HG03196 (cell line): ENCODE measurements around the gene RAD51B.
"Not testable (repeated sequence)": the region's sequence is repeated elsewhere in the genome, so short reads cannot be mapped to it uniquely, and the experiment has no call there.

Source experiments
- ATAC-seq: cut with Tn5 transposase; IDR thresholded peaks from one replicate; pipeline ENCODE4 v1.9.1; 2021; ENCODE audit not compliant: unreplicated experiment

RAD51B gene

DNA sequence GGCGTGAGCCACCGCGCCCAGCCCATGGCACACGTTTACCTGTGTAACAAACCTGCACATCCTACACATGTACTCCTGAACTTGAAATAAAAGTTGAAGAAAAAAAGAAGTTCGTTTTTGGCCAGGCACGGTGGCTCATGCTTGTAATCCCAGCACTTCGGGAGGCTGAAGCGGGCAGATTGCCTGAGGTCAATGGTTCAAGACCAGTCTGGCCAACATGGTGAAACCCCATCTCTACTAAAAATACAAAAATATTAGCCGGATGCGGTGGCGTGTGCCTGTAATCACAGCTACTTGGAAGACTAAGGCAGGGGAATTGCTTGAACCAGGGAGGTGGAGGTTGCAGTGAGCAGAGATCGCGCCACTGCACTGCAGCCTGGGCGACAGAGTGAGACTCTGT lies 879.2 kb downstream of the RAD51B start:
- ATAC-seq: not testable (repeated sequence)

DNA sequence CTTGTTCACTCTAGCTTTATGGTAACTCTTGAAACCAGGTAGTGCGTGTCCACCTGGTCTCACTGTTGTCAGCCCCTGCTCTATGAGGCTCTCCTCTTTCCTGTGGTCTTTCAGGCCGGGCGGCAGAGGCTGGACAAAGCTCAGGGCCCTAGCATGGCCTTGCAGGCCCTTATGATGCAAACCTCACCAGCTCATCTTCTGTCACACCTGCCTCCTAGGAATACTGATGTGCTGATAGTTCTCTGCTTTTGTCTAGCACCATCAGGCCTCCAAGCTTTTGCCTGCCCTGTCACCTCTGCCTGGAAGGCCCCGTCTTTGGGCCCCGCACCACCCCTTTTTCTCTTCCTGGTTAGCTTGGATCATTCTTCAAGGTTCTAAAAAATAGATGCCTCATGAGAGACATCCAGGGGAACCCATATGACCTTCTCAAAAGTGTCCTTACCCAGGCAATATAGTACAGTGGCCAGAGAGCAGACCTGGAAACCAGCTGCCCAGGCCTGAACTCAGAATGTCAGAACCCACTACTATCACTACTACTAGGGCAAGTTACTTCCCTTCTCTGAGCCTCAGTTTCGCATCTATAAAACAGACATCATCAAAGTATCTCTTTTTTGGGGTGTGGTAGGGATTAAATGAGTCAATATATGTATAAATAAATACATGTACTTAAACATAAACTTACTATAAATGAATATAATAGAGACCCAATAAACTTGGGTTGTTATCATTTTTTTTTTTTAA lies 881.6 kb downstream of the RAD51B start:
- ATAC-seq: no peak

DNA sequence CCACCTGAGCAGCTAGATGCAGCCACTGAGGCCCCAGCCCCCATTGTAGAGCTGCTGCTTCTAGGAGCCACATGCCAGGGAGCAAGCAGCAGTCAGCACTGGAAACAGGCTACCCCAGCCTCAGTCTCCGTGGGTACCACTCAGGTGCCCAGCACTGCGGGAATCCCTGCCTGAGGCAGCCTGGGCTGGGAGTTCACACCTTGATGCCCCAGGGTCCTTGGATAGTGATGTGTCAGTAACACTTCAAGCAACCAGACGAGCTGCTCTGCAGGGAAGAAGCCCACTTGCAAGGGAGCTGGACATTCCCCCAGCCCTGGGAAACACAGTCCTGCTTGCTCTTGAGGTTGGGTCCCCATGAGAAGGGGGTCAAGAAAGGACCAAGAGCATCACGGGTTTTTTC lies 882.6 kb downstream of the RAD51B start:
- ATAC-seq: no peak

DNA sequence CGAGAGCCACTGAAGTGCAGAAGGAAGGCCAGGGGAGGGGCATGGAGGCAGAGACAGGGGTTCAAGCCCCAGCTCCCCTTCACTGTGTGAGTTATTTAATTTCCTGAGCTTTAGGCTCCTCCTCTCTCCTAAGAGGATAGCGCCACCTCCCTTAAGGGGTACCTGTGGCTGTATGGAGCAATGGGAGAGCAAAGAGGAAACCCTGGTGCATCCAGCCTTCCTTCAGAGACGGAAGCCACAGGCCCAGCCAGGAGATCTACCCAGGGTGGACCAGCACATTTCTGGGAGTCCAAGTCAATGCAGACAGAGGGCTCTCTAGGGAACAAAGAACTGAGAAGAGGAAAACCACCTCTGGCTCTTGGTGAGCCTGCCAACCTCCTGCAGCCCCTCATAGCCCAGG lies 883.0 kb downstream of the RAD51B start:
- ATAC-seq: no peak

DNA sequence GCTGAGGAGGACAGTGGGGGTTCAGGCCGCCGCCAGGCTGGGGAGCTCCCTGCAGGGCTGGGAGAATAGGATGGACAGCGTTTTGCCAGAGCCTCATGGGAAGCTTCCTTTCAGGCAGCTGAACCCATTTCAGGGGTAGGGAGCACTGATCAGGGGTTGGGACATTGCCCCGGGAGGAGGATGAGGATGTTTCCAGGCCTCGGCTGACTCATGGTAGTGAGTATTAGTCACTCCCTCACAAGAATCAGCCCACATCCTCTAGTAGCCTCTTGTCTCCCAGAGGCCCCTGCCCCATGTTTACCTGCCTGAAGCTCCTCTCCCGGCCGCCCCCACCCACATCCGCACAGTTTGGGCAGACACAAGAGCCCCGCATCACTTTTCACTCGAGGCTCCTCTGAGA lies 883.5 kb downstream of the RAD51B start:
- no peak for ATAC-seq

DNA sequence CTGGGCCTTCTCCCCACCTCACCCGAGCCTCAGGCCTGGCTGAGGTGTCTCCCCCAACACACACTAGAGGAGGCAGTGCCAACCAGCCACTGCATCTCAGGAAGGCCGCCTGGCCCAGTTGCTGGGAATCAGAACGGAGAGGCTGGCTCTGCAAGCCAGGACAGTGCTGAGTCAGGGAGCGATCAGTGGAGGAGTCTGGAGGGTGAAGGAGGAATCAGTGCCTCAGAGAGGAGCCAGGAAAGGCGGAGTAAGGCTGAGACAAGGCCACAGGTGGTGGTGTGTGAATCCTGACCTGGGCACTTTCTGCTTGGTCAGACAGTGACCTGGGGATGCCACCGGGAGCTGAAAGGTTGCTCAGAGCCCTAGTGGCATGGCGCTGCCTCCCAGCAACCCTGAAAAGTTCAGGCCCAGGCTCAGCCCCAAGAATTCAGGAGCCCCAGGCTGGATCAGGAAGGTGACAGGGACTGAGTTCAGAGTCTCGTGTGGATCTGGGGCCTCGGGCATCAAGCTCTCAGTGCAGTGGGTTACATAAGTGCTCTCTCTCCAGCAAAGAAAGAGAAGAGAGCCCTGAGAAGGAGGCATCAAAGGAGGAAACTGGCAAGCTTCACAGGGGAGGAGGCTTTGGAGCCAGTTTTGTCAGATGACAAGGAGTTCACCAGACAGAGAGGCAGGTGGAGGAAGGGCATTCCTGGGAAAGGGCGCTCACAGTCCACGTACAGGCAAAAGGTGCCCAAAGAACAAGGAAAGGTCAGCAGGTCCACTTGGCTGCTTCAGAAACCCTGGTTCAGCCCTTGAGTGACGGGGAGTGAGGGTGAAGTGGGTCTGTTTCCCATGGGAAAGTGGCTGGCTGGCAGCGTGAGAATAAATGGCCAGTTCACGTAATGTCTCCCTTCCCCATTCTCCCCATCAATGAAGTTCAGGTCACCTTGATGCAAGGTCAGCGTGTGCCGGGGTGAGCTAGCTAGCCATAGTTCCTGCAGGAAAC lies 885.4 kb downstream of the RAD51B start:
- no peak for ATAC-seq

DNA sequence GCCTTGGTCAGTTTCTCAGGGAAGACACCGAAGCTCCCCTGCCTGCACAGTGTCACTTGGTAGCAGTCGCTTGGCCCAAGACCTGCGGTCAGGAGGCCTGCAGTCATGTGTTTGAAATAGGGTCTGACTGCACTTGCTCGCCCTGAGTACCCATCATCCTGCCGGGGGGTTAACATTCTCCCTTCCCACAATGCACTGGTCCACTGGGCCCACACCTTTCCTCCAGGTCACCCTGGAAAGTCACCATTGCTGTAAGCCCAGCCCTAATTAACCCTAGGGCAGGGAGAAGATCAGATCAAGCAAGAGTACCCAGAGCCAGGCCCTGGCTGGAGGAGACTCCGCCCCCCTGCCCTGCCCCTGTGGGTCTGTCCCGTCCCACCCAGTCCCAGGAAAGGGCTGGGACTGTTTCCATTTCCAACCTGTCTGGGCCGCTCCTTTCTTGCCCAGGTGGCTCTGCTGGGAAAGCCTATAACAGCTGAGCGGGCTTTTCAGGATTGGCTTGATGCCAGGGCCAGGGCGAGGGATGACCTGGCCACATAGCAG lies 886.2 kb downstream of the RAD51B start:
- no peak for ATAC-seq

DNA sequence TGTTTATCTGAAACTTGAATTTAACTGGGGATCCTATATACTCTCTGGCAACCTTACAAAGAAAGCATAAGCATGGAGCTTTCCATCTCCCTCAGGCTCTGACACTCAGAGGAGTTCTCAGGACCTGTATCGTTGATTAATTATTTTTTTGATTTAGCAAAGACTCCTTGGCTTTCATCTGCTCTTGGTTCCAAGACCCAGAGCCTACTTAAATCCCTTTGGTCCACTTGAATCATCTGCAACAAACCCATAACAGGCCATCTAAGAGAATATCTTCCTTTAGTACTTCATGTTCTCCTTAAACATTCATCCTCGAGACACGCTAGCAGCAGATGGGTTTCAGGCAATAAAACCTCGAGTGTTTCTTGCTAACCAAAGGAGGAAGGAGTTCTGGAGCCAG lies 887.9 kb downstream of the RAD51B start:
- no peak for ATAC-seq

DNA sequence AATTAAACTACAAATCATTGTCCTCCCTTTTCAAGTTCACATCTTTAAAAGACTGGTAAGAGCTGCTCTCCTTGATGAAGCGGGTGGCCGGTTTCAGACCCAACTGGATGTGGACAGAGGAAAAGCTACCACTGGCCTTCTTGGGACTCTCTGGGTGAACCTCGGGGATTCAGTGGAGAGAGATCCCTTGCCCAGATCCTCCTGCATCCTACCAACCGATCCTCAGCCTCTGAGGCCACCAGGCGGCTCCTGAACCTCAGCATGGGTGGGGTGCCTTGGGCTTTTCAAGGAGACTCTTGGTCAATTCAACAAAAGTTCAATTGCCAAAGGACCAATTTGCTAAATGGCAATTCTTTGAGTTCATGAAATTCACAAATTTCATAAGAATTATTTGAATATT lies 888.8 kb downstream of the RAD51B start:
- ATAC-seq: no peak

DNA sequence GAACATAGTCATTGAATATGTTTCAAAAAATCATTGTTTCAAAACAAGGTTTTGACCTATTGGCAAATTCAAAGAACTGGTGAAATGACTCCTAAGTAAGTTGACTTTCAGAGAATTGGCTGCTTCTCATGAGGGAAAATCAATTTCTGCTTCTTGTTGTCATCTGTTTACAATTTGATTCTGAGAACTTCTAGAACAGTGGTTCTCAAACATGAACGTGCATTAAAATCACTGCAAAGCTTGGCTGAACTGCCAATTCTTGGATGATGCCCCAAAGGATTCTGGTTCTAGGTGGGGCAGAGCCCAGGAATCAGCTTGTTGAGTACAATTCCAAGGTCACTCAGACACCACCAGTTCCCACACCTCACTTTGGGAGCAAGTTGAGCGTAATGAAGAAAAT lies 889.4 kb downstream of the RAD51B start:
- ATAC-seq: no peak

DNA sequence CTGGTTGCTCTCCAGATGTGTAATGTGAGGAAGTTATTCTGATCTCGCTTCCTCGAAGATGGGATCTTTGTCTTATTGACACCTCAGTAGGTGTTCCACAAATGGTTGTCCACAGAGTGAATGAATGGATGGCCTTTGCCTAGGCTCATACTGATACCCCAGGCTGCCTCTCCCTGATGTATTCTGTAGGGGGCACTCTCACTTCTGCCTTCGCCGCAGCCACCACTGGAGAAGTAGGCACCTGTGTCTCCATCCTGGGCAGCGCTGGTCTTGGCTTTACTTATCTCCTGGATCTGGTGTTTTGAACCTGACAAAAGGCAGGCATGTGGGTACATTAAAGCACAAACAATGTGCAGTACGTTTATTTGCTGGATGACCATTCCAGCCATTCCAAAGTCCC lies 891.2 kb downstream of the RAD51B start:
- ATAC-seq: no peak

DNA sequence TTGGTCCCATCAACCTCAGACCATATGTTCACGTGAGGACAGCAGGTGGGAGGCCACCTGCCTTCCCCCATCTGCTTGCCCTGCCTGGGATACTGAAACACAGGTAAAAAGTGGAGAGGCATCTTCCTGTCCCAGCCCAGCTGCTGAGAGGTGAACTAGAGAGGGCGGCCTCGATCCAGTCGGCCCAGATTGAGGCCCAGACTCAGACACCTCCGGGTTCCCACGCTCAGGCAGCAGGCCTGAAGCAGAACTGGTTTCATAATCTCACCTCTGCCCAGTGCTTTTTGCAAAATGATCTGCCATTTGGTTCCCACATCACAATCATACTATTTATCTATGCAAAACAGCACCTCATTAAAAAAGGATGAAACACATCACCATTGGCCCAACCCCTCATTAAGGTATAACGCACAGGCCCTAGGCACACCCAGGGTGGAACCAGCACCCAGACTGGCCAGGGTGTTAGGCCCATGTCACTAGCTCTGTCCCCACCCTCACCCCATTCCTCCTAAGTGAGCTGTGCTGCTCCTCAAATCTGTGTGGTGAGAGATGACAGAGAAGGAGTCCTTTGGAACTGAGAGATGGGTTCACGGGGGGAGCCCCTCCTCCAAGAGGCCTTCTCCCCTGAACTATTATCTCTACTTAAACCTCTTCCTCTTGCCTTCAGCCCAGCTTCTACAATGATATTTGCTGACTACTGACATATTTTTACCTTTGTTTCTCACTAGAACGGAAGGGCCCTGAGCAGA lies 892.2 kb downstream of the RAD51B start:
- ATAC-seq: no peak

DNA sequence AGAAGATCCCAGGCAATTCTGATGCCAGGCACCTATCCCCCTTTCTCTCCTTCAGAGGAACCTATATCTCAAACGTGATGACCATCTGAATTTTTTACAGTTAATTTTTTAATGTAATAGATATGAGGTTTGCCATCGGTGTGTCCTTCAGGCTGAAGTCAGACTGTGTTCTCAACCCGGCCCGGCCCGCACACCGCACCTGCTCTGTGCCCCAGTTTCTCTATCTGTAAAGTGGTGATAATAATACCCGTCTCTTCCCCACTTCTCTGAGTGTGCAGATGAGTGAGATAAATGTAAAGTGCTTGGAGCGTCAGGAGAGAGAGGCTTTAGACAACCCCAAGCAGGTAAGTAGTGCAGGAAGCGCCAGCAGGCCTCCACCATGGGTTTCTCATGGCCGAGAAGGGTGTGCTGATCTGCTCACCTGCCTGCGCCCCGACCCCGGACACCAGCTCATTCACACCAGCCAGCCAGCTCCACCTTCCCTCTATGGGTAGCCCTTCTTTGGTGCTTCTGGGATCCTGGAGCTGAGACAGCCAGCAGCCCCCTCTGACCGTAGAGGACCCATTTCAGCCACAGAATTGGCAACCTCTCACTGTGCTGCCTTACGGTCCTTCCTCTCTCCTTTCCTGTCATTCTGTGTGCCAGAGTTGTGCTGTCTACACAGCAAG lies 893.3 kb downstream of the RAD51B start:
- ATAC-seq: no peak

DNA sequence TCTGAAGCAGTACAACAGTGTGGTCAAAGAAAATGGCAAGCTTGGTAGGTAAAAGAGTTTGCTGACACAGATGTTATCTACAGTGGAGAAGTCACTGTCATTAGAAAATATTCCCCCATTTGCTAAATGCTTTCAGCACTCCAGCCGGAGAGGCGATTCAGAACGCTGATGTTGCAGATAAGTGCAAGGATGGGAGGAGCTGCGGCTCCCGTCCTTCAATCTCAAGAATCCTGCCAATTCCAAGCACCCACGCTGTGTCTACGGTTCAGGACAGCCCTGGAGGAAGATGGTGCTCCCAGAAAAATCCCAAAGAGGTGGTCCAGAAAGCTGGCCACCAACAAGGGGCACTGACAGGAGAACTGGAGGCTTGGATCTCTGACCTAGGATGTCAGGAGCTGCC lies 894.2 kb downstream of the RAD51B start:
- no peak for ATAC-seq

DNA sequence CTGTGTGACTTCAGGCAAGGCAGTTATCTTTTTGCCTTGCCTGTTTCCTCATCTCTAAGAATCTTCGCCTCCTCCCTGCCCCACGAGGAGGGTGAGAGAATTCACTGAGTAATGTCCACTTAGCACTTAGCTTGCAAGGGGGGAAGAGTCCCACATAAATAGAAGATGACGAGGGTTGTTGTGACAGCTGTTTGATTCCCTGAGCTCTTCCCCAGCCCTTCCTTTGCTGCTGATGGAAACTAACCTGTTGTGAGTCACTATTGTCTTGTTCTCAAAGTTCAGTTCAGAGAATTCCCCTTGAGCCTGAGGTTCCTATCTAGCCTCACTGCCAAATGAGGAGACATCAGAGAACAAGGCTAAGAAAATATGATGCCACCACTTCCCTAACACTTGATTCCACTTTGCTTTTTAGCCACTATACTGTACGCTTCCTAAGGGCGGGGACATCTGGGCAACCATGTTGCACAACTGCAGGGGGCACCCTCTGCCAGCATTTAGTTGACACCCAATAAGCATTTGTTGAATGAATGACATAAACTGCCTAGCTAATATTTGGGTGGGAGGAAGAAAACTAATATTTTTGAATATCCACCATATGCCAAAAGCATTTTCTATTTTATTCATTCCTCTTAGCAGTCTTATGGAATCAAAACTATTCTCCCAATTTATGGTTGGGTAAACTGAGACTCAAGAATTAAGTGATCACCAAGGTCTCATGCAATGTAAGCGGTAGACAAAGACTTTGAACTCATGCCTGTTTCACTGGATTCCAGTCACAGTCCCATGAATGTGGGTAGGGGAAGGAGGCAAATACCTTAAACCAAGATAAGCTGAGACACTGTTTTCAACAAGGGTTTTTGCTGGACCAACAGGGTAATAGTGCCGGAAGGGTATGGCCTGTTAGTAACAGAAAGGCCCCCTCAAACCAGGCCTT lies 895.7 kb downstream of the RAD51B start:
- no peak for ATAC-seq

DNA sequence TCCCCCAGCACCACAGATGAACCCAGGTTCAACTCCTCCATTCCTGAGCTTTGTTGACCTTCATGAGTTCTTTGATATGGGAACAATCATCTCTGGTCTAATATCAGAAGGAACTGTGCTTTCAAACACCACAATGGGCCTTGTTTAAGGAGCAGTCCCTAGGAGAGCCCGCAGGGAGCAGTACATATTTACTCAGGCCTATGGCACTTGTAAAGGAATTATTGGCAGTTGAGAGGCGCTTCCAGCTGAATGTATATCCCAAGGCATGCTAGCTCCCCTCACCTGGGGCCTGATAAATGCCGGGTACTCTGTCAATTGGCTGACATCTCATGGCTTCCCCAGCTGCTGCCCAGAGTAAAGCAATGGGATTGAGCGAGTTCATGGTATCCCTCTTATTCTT lies 897.1 kb downstream of the RAD51B start:
- no peak for ATAC-seq

DNA sequence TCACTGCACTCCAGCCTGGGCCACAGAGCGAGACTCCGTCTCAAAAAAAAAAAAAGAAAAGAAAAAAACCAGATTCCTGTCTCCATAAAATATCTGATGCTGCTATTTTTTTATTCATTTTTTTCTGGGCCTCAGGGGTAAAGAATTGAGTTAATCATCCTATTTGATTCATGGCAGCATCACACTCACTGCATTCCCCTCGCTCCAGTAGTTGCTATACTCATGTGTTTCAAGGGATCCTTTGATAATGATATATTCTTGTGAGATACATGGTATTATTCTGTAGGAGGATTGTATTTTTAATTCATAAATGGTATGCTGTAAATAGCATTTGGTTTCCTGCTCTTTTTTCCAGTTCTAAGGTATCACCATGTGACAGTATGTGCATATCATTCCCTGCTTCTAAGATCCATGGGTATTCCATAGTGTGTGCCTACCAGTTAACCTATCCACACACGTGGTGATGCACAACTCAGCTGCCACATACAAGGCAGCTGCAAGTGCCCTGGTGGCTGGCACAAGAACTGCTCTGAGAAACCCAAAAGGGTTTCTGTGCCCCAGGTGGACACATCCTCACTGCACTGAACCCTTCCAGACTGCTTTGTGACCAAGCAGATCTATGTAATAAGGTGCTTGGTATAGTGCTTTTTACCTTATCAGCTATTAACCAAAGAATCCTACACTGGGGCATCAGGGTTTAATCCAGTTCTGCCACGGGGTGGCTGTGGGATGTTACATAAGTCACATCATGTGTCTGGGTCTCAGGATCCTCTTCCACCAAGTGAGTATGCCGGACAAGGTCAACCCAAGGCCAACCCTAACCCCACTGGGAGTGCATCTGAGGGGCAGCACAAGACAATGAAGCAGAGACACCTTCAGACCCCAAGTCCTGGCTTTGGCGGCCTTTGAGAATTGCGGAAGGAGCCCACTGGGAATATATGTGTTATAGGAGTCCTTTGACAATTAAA lies 898.7 kb downstream of the RAD51B start:
- ATAC-seq: no peak

DNA sequence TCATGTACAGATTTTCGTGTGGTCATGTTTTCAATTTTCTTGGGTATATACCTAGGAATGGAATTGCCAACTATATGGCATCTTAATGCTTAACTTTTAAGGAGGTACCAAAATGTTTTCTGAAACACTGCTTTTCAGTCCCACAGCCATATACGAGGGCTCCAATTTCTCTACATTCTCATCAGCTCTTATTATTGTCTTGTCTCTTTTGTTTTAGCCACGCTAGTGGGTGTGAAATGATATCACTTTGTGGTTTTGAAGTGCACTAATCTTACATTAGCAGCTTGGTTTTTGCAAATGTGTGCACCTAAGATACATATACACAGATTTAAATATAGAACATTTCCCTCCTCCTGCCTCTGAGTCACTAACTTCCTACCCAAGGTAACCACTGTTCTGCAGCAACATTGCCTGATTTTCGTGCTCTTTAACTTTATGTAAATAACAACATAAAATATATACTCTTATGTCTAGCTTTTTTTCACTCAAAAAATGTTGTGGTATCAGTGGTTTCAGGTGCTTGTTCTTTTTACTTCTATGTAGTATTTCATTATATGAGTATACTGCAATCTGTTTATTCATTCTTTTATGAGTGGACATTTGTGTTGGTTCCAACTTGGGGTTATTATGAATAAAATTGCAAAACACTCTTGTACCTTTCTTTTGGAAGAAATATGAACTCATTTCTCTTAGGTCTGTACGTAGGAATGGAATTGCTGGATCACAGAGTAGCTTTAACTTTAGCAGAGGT lies 900.2 kb downstream of the RAD51B start:
- ATAC-seq: no peak
